HG03103 (cell line): ENCODE data around the gene BCAR1.
"Not testable (repeated sequence)": the region's sequence is repeated elsewhere in the genome, so short reads cannot be mapped to it uniquely, and the experiment has no call there.

Source experiments
- ATAC-seq: cut with Tn5 transposase; IDR thresholded peaks from one replicate; pipeline ENCODE4 v1.9.1; 2021; ENCODE audit warnings: low read depth; ENCODE audit not compliant: unreplicated experiment

Gene BCAR1

GRCh38 chr16:75205961-75206748 lies 45.3 kb downstream of the BCAR1 start:
- ATAC-seq = not testable (repeated sequence)

DNA sequence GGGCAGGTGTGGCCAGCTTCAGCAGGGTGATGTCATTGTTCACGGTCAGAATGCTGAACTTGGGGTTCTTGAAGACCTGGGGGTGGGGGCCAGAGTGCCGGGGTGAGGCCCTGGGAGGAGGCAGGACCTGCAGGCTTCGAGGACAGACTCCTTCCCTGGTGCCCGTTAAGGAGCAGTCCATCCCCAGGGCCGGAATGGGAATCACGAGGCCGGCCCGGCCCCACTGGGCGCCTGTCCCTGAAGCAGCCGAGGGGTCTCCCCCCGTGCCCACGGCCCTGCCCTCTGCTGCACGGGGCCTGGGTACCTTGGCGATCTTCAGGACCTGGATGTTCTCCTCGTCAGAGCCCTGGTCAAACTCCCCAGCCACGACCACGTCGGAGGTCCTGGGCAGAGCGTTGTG lies 46.0 kb downstream of the BCAR1 start:
- not testable (repeated sequence) for ATAC-seq

- ATAC-seq = not testable (repeated sequence)
Measured at GRCh38 chr16:75204905-75205304, 46.5 kb downstream of the BCAR1 start.

- no peak for ATAC-seq
Measured at GRCh38 chr16:75204410-75204758, 47.0 kb downstream of the BCAR1 start.

GRCh38 chr16:75203667-75204409 lies 47.6 kb downstream of the BCAR1 start:
- no peak for ATAC-seq

DNA sequence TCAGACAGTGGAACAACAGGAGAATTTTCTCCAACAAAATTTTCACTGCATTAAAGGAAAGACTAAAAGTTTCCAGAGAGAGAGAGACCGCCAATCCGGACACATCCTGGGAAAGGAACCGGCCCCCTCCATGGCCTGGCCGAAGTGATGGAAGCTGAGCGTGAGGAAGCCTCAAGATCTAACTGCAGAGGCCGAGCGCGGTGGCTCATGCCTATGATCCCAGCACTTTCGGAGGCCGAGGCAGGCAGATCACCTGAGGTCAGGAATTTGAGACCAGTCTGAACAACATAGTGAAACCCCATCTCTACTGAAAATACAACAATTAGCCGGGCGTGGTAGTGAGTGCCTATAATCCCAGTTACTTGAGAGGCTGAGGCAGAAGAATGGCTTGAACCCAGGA lies 48.3 kb downstream of the BCAR1 start:
- no peak for ATAC-seq

DNA sequence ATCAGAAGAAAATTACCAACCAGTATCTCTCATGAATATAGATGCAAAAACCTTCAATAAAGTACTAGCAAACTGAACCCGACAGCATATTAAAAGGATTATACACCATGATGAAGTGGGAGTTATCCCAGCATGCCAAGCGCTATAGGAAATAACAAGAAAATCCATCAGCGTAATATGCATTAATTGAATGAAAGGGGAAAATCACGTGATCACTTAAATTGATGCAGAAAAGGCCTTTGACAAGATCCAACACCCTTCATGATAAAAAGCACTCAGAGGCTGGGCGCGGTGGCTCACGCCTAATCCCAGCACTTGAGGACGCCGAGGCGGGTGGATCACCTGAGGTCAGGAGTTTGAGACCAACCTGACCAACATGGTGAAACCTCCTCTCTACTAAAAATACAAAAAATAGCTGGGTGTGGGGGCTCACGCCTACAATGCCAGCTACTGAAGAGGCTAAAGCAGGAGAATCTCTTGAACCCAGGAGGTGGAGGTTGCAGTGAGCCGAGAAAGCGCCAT lies 49.3 kb downstream of the BCAR1 start:
- ATAC-seq = no peak

GRCh38 chr16:75198135-75198600 lies 53.3 kb downstream of the BCAR1 start:
- no peak for ATAC-seq

- ATAC-seq = no peak
Measured at GRCh38 chr16:75197522-75198134, 53.8 kb downstream of the BCAR1 start.

DNA sequence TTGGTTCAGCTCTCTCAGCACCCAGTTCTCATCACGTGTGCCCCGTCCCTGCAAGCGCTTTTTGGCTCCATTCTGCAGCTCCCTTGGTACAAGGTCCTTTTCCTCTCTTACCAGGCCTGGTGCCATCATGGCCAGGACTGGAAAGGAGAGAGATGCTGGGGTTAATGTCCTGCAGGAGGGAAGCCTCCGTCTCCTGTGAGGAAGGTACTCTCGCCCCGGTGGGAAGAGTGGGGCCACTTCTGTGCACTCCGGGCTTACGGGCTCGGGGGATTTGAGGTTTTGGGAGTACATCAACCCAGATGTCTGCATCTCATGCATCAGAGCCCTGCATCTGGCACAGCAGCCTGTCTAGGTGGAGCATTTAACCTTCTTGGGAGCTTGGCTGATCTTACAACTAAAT lies 54.6 kb downstream of the BCAR1 start:
- no peak for ATAC-seq

- no peak for ATAC-seq
Measured at GRCh38 chr16:75195811-75196790, 55.3 kb downstream of the BCAR1 start.

DNA sequence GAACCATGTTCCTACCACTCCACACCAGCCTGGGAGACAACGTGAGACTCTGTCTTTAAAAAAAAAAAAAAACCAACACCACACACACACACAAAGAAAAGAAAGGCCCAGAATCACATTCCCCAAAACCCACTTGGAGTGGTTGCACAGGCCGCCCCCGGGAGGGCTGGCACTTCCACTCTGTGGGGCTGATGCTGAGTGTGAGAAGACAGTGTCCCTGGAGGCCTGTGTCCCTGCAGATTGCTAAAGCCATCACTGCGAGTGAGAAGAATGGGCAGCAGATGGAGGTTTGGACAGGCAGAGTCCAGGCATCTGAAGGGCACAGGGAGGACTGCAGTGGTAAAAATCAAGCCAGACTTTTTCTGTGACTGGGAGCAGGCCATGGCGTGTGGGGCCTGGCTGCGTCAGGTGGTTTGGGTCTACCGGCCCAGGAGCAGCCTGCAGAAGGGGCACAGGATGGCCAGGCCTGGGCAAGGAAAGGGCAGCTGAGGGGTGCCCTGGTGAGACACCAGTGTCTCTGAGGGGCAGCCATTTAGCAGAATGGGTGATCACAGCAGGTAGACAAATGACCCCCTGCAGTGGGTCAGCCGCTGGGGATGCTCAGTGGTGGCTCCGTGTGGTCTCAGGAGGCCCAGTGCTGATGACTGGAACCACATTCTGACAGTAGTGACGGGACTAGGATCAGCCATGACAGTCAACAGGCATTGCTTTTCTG lies 57.5 kb downstream of the BCAR1 start:
- no peak for ATAC-seq

DNA sequence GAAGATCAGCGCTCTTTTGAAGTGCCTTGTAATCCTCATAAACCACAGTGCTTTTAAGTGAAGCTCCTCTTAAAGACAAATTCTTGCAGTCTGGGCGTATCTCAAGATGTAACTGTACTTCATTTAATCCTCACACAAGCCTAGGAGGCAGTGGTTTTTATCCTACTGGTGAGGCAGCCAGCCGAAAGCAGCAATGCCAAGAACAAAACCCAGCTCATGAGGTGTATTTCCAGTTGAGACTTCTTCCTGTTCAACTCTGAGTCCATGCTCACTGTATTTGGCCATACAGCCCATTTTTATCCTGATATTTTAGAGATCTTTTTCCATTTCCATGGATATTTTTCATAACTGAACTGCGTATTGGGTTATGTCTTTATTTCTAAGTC lies 58.2 kb downstream of the BCAR1 start:
- no peak for ATAC-seq

- ATAC-seq = no peak
Measured at GRCh38 chr16:75192606-75193264, 58.7 kb downstream of the BCAR1 start.

GRCh38 chr16:75189638-75190245 lies 61.7 kb downstream of the BCAR1 start:
- no peak for ATAC-seq

- ATAC-seq = no peak
Measured at GRCh38 chr16:75188832-75189477, 62.5 kb downstream of the BCAR1 start.

DNA sequence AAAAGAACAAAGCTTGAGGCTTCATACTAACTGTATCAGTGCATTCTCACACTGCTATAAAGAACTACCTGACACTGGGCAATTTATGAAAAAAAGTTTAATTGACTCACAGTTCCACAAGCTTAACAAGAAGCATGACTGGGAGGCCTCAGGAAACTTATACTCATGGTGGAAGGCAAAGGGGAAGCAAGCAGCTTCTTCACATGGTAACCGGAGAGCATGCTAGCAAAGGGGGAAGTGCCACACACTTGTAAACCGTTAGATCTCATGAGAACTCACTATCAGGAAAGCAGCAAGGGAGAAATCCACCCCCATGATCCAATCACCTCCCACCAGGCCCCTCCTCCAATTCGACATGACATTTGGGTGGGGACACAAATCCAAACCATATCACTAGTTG lies 69.8 kb downstream of the BCAR1 start:
- ATAC-seq = no peak

- no peak for ATAC-seq
Measured at GRCh38 chr16:75179208-75179607, 72.2 kb downstream of the BCAR1 start.
